Measurements from ENCODE around the gene CALB2.

DNA sequence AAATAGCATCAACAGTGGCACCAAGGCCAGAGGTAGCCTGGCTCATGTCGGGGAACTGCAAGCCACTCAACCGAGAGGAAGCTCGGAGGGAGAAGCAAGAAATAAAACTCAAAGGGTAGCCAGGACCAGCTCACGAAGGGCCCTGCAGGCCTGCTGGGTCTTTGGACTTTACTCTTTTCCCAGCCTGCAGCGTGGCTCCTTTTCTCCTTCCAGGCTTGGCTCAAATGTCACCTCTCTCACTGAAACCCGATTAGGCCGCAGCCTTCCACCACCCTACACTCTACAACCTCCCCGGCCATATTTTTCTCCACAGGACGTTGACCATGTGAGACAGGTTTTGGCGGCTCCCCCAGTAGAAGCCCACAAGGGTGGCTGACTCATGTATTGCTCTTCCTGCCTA is 38.1 kb downstream of the CALB2 start:
- TF ChIP-seq, protein P1, sequence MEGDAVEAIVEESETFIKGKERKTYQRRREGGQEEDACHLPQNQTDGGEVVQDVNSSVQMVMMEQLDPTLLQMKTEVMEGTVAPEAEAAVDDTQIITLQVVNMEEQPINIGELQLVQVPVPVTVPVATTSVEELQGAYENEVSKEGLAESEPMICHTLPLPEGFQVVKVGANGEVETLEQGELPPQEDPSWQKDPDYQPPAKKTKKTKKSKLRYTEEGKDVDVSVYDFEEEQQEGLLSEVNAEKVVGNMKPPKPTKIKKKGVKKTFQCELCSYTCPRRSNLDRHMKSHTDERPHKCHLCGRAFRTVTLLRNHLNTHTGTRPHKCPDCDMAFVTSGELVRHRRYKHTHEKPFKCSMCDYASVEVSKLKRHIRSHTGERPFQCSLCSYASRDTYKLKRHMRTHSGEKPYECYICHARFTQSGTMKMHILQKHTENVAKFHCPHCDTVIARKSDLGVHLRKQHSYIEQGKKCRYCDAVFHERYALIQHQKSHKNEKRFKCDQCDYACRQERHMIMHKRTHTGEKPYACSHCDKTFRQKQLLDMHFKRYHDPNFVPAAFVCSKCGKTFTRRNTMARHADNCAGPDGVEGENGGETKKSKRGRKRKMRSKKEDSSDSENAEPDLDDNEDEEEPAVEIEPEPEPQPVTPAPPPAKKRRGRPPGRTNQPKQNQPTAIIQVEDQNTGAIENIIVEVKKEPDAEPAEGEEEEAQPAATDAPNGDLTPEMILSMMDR (optimal IDR thresholded peaks at IDR 0.05 in 1 of 3, IDR thresholded peaks at IDR 0.05 in 1 of 3, conservative IDR thresholded peaks at IDR 0.05 in 1 of 3; ENCODE audit: extremely low read depth in 1 of 3, insufficient read depth in 2 of 3, low read length in 3 of 3), result no peak
- TF ChIP-seq EZH2 (IDR thresholded peaks at IDR 0.05; ENCODE audit: low read length), result no peak
